A673 (cell line): ENCODE measurements around the gene RAPGEF3. TPM values are rescaled to one million over a fixed set of nuclear protein-coding genes. Genes with fewer than 3 reads are reported as not detected.

Source experiments
- BruUV-seq: library from RNA; stranded (reverse); fragments of 400-500 nt; replicated peaks from 2 replicates; lab custom pipeline; 2021; lab: Mats Ljungman, UMichigan
- CTCF ChIA-PET: fragments of 300-600 bp; sonication (Branson Sonifier 250); formaldehyde crosslinking; loops from one replicate; lab custom pipeline; 2022; ENCODE audit warnings: antibody characterized with exemption; lab: Charles Lee
- POLR2A ChIA-PET: fragments of 300-600 bp; sonication (Branson Sonifier 250); formaldehyde crosslinking; loops from one replicate; lab custom pipeline; 2022; ENCODE audit warnings: antibody characterized with exemption; ENCODE audit not compliant: low non-redundant PET; lab: Charles Lee
- DNase-seq: peaks from one replicate; pipeline ENCODE4 v3.0.0-alpha.2; 2015; ENCODE audit warnings: low spot score
- H3K27ac ChIP-seq: fragments of 200-600 bp; sonication (generic); 2 replicates; pipeline ENCODE4 v1.5.1; 2016; ENCODE audit warnings: mixed run types, low read depth, mild to moderate bottlenecking, mixed read lengths, antibody characterized with exemption, low read length; ENCODE audit not compliant: poor library complexity, severe bottlenecking
- H3K27me3 ChIP-seq: fragments of 200-600 bp; sonication (generic); replicated peaks from 2 replicates; pipeline ENCODE4 v1.6.1; 2017; ENCODE audit warnings: mixed run types, low read depth, mild to moderate bottlenecking, mixed read lengths, antibody characterized with exemption, low read length; ENCODE audit not compliant: insufficient read depth, poor library complexity
- H3K36me3 ChIP-seq: fragments of 200-600 bp; sonication (generic); 2 replicates; pipeline ENCODE4 v1.6.1; 2016; ENCODE audit warnings: mixed run types, mild to moderate bottlenecking, mixed read lengths, antibody characterized with exemption, low read length; ENCODE audit not compliant: insufficient read depth, poor library complexity, severe bottlenecking
- H3K4me1 ChIP-seq: fragments of 200-600 bp; sonication (generic); 2 replicates; pipeline ENCODE4 v1.6.1; 2017; ENCODE audit warnings: mixed run types, mild to moderate bottlenecking, mixed read lengths, antibody characterized with exemption, low read length; ENCODE audit not compliant: insufficient read depth, poor library complexity, severe bottlenecking
- H3K4me3 ChIP-seq: fragments of 200-600 bp; sonication (generic); 2 replicates; pipeline ENCODE4 v1.5.1; 2016; ENCODE audit warnings: low read depth, mixed run types, mild to moderate bottlenecking, mixed read lengths, low read length; ENCODE audit not compliant: poor library complexity, severe bottlenecking
- H3K9me3 ChIP-seq: fragments of 200-600 bp; sonication (generic); 2 replicates; pipeline ENCODE4 v1.6.1; 2016; ENCODE audit warnings: mixed run types, low read depth, mild to moderate bottlenecking, mixed read lengths, antibody characterized with exemption, low read length; ENCODE audit not compliant: poor library complexity, severe bottlenecking
- CTCF ChIP-seq: fragments of 300-800, 200-600 bp; sonication (generic); conservative IDR thresholded peaks from 2 replicates; pipeline ENCODE4 v1.5.1; 2017; ENCODE audit warnings: low read depth, mild to moderate bottlenecking, antibody characterized with exemption, low read length, moderate library complexity, mixed read lengths
- EZH2 ChIP-seq: fragments of 200-600 bp; sonication (generic); IDR thresholded peaks from 2 replicates; pipeline ENCODE4 v1.6.1; 2017; ENCODE audit warnings: borderline replicate concordance, low read depth, mild to moderate bottlenecking, mixed read lengths, antibody characterized with exemption, low read length; ENCODE audit not compliant: poor library complexity, severe bottlenecking
- intact Hi-C: fragments of 100-400 bp; cut with micrococcal nuclease; formaldehyde crosslinking; loops from one replicate; pipeline ENCODE4 v1.10.0; 2022; ENCODE audit not compliant: unreplicated experiment
- total RNA-seq: library from RNA; stranded (reverse); gene quantifications from 2 replicates; pipeline ENCODE4 v1.2.3, GENCODE V29; 2021

Gene RAPGEF3
- total RNA-seq, 1 experiment from 2014 or later: 4.3 TPM

- Histone ChIP-seq H3K27ac (no peak overlapping the region), H3K4me1 (peaks cover 18% of the 10 kb centered on the region), H3K4me3 (no peak overlapping the region), H3K36me3 (no peaks in the 10 kb centered on the region), H3K27me3 (no peaks in the 10 kb centered on the region), H3K9me3 (no peaks in the 10 kb centered on the region)
- POLR2A ChIA-PET: no interaction called here
- intact Hi-C loops: no loop called here
- CTCF ChIA-PET: no interaction called here
- no peak for DNase-seq
- TF ChIP-seq CTCF (no peak), EZH2 (no peak)
- no TSS peak for BruUV-seq
These were observed 9.8 kb downstream of the RAPGEF3 start for GRCh38 chr12:47748899-47749298.

GRCh38 chr12:47748507-47748828 is 10.2 kb downstream of the RAPGEF3 start:
- H3K27me3 ChIP-seq: no peaks in the 10 kb centered on the region
- ChIA-PET POLR2A (no interaction called here), CTCF (no interaction called here)
- H3K36me3 ChIP-seq: no peaks in the 10 kb centered on the region
- BruUV-seq: no TSS peak
- no peaks in the 10 kb centered on the region for H3K9me3 ChIP-seq
- TF ChIP-seq CTCF (no peak), EZH2 (no peak)
- H3K4me1 ChIP-seq: peaks cover 14% of the 10 kb centered on the region
- intact Hi-C loops: no loop called here
- H3K4me3 ChIP-seq: no peak overlapping the region
- H3K27ac ChIP-seq: no peak overlapping the region
- no peak for DNase-seq

GRCh38 chr12:47747596-47748506 is 10.8 kb downstream of the RAPGEF3 start:
- TF ChIP-seq EZH2 (no peak), CTCF (no peak)
- Histone ChIP-seq H3K9me3 (no peaks in the 10 kb centered on the region), H3K4me3 (no peak overlapping the region), H3K36me3 (no peaks in the 10 kb centered on the region), H3K27me3 (no peaks in the 10 kb centered on the region), H3K27ac (no peak overlapping the region), H3K4me1 (peaks cover 8% of the 10 kb centered on the region)
- no TSS peak for BruUV-seq
- intact Hi-C loops: no loop called here
- ChIA-PET CTCF (no interaction called here), POLR2A (no interaction called here)
- DNase-seq: no peak
